GM18873 (cell line): ENCODE results near the gene ZNF644.

Experiments
- ATAC-seq: cut with Tn5 transposase; IDR thresholded peaks from one replicate; pipeline ENCODE4 v1.9.1; 2021; ENCODE audit warnings: mild to moderate bottlenecking, moderate library complexity, moderate number of reproducible peaks; ENCODE audit not compliant: unreplicated experiment, low FRiP score

Gene ZNF644

GRCh38 chr1:90990779-90991178 is 31.1 kb downstream of the ZNF644 start:
- no peak for ATAC-seq

- ATAC-seq: no peak
These were observed 31.8 kb downstream of the ZNF644 start for GRCh38 chr1:90989990-90990389.

- no peak for ATAC-seq
These were observed 32.5 kb downstream of the ZNF644 start for GRCh38 chr1:90989302-90989701.

GRCh38 chr1:90987841-90988240 is 34.0 kb downstream of the ZNF644 start:
- ATAC-seq: no peak

- ATAC-seq: no peak
These were observed 34.9 kb downstream of the ZNF644 start for GRCh38 chr1:90986953-90987352.

GRCh38 chr1:90977522-90977921 is 44.3 kb downstream of the ZNF644 start:
- no peak for ATAC-seq

- ATAC-seq: no peak
These were observed 47.7 kb downstream of the ZNF644 start for GRCh38 chr1:90973897-90974798.

GRCh38 chr1:90970208-90970607 is 51.6 kb downstream of the ZNF644 start:
- ATAC-seq: no peak

GRCh38 chr1:90969241-90969640 is 52.6 kb downstream of the ZNF644 start:
- no peak for ATAC-seq

GRCh38 chr1:90964444-90965035 is 57.3 kb downstream of the ZNF644 start:
- no peak for ATAC-seq

- ATAC-seq: no peak
These were observed 58.2 kb downstream of the ZNF644 start for GRCh38 chr1:90963651-90964050.

- no peak for ATAC-seq
These were observed 58.6 kb downstream of the ZNF644 start for GRCh38 chr1:90963236-90963635.

GRCh38 chr1:90959352-90960206 is 62.3 kb downstream of the ZNF644 start:
- ATAC-seq: no peak

- ATAC-seq: no peak
These were observed 64.3 kb downstream of the ZNF644 start for GRCh38 chr1:90957497-90957896.

- no peak for ATAC-seq
These were observed 66.1 kb downstream of the ZNF644 start for GRCh38 chr1:90955769-90956168.

- ATAC-seq: no peak
These were observed 68.9 kb downstream of the ZNF644 start for GRCh38 chr1:90952906-90953305.

GRCh38 chr1:90951009-90951408 is 70.8 kb downstream of the ZNF644 start:
- no peak for ATAC-seq

- ATAC-seq: no peak
These were observed 73.5 kb downstream of the ZNF644 start for GRCh38 chr1:90948301-90948700.

GRCh38 chr1:90946630-90947029 is 75.2 kb downstream of the ZNF644 start:
- ATAC-seq: no peak

- ATAC-seq: no peak
These were observed 76.5 kb downstream of the ZNF644 start for GRCh38 chr1:90945287-90945686.

- no peak for ATAC-seq
These were observed 77.9 kb downstream of the ZNF644 start for GRCh38 chr1:90943966-90944365.
